Urothelium cell line (cell line): ENCODE results near the gene CFAP91.

ENCODE experiments used
- DNase-seq: peaks from one replicate; pipeline ENCODE4 v3.0.0; 2011; ENCODE audit warnings: low spot score, mixed read lengths
- FAIRE-seq: peaks from 2 replicates; lab custom pipeline; 2011; peaks lifted over from hg19 to GRCh38; lab: Jason Lieb, UNC

CFAP91 gene

DNA sequence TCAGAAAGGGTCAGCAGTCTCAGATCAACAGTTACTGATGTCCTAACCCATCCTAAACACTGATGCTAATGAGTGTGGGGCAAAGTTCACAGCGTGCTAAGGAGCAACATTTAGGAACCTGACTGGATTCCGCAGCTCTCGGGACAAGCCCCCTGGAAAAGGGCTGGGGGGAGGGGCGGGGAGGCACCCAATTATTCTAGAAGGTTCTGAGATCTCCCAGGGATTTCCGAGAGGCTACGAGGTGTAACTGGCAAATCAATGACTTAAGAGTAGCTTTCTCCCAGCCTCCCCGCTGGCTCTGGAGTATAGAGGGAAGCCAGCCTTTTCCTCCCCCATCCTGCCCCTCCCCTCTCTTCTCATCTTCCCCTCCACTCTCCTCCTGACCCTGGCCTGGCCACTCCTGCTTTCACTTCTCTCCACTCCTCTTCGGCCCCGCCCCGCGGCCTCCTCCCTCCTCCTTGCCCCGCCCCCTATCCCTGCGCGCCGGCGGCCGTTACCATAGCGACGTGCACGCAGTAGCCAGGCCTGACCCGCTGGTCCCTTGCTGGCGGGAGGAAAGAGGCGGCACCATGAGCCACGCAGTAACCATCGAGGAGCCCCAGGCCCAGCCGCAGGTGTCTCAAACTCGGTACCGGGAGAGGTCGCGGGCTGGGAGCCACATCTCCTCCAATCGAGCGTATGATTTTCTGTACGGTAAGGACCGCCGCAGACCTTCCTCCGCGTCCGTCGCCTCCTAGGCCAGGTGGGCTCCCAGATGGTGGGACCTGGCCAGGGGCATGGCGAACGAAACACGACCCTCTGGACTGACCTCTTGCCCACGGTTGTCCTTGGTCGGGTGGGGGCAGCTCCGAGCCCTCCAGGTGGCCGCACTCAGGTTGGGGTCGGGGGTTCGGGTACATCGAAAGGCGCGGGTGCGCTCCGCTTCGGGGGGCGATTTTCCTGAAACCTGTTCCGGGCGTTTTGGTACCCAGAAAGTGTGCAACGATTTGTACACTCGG, at the start of gene CFAP91:
CFAP91 (plus strand) TSS at position 493 of the 998 bp plus-strand sequence; CDS start at position 570, 77 bp downstream.
- DNase-seq (no peak), FAIRE-seq (no peak)

DNA sequence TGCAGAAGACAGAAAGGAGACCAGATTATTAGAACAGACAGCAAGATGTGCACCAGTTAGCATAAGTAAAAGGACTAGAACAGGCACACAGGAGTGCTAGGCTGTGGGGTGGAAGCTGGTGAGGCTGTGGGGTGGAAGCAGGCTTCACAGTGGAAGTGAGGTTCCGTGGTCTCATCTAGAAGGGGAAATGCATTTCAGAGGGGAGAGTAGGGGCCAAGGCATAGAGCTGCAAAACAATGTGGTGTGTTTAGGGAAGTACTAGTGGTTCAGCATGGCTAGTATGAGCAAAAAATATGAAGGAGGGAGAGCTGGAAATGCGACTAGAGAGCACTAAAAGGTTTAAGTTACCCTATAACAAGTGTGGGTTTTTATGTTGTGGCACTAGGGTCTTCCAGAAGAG, 48.9 kb upstream of the CFAP91 start:
- no peak for FAIRE-seq
- DNase-seq = no peak

DNA sequence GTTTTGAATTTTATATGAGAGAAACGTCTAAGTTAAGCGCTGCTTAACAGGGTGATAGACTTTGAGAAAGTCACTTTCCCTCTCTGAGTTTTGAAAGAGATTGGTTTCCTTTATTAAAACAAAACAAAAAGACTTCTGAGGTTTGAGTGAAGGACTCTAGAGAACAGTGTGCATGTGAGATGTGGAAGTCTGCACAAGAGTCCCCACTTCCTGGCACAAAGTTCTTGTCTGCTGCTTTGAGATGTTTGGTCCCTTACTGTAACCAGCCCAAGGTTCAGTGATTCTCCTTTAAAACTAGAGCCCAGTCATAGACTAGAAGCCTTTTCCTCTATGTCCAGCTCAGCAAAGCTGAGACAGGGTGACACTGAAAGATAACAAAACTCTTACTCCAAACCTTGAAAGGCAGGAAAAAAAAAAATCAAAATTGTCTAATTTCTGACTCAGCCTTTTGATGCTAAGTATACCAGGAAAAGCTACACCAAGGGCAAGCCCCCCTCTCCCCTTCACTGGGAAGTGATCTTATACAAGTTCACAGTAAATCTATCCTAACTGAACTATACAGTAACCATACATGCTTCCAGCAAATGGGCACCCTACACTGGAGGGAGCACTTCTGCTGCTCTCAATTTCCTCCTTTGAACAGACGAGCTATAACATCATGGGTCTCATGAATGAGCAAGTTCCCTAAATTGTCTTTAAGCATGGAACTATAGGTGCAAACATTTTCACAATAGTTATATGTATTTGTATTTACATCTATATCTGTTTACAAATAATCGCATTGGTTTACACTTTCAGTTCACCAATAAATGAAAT, 44.7 kb upstream of the CFAP91 start:
- DNase-seq (no peak), FAIRE-seq (no peak)

DNA sequence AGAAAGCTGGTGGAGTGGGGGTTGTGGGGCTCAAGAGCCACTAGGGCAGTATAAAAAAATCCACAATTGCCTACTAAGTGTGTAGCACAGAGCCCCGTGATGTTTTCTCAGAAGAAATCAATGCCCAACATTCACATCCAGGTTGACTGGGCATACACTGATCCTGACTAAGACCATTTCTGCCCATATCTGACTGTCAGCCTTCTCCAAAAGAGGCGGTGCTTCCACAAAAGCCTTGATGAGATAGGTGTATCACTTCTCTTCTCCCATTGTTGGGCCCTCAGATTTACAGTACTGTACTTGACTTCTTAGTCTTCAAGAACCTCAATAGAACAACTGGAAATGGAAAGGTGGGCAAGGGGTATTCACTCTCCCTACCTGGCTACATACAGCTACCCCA, 43.8 kb upstream of the CFAP91 start:
- FAIRE-seq (no peak), DNase-seq (no peak)

DNA sequence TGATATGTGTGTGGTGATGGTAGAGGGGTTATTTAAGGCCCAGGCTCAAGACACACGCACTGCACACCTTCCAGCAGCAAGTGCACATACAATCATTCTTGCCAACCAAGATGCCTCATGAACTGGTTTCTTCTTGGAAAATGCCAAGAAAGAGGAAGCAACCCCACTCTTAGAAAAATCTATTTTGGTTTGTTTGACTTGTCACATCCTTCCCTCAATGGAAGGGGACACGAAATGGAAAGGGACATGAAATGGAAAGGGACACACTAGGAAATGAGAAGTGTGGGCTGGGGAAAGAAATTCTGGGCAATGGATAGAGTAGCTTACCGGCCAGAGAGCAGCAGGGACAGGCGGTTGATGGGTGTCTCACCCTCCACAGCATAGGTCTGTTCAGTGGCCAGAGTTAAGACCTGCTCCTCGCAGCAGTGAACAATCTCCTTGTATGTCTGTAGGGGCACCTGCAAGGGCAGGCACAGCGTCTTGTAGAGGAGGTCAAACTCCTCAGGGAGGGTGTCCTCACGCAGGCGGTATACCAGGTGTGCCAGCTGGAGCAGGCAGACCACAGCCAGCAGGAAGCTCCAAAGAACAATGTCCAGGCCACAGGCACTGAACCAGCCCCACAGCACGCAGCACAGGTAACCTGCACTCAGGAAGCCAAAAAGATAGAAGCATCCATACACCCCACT, 43.1 kb upstream of the CFAP91 start:
- DNase-seq (no peak), FAIRE-seq (no peak)

DNA sequence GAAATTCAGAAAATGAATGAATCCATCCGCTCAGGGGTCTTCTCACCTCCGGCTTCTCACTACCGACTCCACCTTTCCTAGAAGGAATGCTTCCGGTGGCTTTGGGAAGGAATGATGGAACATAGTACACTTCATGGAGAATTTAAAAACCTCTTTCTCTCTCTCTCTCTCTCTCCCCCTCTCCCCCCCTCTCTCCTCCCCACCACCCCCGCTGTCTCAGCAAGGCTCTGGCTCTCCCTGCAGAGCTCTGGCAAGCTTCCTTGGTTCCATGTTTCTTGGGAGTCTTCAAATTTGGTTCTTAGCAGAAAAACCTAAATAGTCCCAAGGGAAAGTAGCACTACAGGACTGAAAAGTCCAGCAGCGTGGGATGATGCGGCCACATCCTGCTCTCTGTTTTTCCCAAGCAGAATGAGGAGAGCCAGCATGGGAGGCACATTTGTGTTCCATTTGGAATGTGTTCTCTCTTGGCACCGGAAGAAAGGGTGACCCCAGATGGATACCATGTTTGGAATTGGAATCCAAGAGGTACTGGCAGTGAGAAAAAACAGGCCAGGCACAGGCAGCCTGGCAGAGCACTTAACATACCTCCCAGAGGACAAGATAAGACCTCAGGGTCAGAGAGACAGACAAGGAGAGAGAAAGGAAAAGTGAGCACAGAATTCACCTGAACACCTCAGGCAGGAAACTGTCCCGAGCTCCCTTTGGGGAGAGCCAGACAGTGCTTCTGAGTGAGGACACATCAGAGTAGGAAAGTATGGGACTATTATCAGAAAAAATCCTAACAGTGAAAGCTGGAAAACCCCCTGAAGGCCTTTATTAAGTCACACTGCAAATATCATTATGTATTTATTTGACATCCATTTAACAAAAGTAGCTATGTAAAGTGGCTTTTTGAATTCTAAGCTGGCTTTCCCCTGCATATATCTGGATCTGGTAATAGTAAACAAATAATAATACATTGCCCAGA, 42.1 kb upstream of the CFAP91 start, which contains the start of gene POPDC2:
POPDC2 (minus strand) TSS at position 116 of the 967 bp plus-strand sequence. CDS start 166 bp downstream, outside the sequence.
- FAIRE-seq (no peak), DNase-seq (no peak)

DNA sequence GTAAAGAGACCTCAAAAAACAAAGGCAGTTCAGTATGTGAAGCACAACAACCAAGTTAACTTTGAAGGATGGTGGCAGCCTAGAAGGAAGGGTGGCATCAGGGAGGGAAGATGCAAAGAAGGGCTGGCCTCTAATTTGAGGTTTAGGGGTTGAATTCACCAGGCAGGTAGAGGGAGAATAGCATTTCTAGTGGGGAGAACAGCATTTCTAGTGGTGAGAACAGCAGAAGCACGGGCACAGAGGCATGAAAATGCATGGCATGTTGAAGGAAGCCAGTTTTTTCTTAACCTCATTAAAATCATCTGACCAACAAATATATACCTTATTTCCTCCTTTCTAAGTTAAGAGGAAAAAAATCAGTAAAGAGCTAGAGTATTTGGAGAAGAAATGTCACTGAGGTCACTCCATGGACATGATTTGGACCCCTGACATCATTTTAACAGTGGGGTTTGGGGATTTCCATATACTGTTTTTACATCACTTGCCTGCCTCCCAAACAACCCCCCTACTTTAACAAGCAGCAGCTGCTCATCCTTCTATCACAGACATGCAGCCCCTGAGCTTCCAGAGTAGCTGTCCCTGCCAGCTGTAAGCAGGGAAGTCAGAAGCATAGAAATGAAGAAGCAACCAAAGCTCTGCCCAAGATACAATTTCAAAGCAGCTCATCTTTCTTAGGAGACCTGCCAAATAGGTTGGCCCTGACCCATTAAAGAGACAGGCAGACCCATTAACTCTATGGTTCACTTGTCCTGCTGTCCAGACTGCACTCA, 40.0 kb upstream of the CFAP91 start:
- DNase-seq (no peak), FAIRE-seq (no peak)

DNA sequence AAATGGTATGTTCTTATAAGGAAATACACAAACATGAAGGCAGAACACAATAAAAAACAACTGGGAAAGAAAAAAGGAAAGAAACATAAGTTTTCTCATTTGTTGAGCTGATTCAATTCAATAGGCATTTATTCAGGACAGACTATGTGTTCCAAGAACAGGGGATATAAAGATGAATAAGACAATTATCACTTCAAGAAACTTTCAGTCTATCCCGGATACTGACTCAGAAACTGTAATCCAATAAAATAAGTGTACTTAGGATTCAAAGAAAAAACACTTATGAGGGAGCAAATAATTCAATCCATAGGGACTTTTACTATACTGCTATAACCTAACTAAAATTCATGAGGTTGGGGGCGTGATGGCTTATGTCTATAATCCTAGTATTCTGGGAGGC, 38.9 kb upstream of the CFAP91 start:
- FAIRE-seq (no peak), DNase-seq (no peak)

DNA sequence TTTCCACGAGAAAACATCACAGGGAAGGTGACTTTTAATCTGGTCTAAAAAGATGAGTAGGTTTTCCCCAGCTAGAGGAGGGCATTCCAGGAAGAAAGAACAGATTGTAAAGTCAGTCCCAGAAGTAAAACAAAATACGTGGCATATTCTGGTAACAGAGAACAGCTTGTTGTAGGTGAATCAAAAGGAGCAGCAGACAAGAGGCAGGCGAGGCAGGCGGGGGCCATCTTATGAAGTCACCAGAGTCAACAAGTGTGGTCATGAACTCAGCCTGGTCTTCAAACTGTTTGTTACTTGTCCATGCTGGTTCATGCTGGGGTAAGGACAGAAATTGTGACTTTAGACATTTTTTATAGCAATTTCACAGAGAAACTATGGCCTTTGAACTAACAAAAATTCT, 38.5 kb upstream of the CFAP91 start:
- FAIRE-seq (no peak), DNase-seq (no peak)

DNA sequence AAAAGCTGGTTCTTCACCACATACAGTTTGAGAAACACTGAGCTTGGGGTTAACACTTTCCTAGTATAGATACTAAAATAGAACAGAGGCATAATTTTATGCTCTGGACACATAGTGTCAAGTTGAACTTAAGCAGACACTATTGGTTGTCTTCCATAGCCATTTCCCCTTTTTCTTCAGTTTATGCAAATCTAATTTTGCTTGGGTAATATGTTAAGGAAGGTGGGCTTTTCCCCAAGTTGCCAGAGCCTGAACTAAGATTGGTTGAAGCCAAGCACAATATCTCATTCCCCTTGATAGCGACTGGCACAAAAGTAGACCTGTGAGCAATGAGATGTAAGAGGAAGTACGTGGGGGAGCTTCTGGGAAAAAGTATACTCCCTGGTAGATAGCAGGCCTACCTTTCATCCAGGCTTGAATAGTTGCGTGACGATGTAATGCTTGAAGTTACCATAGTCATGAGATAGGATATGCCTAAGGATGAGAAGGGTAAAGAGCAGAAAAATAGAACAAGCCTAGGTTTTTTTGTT, 37.9 kb upstream of the CFAP91 start:
- DNase-seq (no peak), FAIRE-seq (no peak)

DNA sequence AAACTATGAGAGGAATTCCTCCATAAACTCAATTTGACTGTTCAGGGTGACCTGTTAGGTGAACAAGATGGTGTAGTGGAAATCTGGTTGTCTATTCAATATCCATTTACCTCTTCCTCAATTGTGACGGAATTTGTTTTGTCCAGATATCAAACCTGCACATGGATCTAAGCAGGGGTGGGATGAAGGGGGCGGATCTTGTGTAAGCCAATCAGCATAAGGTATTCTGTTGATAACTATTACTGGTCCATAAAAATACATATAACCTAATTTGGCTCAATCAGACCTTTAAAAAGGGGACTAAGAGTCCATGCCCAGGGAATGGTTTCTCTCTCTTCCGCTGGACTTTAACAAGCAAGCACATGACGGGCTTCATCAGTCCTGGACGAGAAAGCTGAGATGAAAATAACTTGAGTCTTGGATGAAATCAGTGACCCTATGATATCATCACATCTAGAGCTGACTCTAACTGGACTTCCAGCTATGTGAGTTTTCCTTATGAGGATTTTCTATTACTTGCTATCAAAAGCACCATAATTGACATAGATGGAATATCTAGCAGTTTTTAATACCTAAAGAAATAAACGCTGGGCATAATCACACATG, 36.8 kb upstream of the CFAP91 start:
- FAIRE-seq (no peak), DNase-seq (no peak)

DNA sequence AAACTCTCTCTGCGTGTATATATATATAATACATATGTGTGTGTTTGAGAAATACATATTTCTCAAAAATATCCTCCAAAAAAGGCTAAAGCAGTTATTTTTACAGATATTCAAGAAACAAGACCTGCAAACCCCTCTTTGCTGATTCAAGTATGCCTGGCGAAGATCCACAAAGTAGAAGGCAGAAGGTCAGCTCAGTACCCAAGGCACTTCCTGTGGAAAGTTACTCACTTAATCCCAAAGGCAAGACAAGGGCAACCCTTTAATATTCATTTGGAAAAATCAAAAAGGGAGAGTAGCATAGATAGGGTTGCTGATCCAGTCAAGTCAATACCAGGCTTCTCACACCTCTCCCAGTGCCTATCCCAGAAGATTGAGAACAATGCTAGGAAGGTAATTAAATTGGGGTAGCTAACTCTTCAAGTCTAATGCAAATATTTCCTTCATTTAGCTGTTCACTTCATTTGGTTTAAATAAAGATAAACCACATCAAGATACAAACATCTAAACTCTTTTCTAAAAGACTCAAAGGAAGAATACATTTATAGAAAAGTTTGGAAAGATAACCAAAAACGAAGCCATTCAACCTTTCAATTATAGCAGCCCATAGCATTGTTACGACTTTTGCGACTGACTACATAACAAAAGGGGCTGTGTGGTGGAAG, 32.8 kb upstream of the CFAP91 start:
- DNase-seq = no peak
- no peak for FAIRE-seq

DNA sequence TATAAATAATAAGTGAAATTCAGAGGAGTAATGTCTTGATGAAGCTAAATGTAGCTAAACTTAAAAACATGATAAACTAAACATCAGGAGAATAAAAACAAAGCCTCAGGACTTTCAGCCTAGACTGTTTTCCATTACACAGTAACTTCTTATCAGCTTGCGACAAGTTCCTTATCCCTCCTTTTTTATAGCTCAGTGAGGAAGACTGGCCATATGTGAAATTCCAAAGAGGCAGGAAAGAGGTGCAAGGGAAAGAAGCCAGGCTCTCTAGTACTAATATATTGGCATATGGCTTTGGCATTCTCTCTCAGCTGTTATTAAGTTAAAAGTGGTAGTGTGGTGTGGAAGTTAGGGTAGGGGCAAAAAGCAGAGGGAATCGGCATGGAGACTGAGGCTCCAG, 30.0 kb upstream of the CFAP91 start:
- FAIRE-seq (no peak), DNase-seq (no peak)

DNA sequence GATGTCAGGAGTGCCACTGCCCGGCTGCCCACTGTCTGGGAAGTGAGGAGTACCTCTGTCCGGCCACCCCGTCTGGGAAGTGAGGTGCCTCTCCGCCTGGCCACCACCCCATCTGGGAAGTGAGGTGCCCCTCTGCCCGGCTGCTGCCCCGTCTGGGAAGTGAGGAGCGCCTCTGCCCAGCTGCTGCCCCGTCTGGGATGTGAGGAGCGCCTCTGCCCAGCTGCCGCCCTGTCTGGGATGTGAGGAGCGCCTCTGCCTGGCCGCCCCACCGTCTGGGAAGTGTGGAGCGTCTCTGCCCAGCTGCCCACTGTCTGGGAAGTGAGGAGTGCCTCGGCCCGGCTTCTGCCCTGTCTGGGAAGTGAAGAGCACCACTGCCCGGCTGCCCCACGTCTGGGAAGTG, 28.9 kb upstream of the CFAP91 start:
- FAIRE-seq = no peak
- no peak for DNase-seq

DNA sequence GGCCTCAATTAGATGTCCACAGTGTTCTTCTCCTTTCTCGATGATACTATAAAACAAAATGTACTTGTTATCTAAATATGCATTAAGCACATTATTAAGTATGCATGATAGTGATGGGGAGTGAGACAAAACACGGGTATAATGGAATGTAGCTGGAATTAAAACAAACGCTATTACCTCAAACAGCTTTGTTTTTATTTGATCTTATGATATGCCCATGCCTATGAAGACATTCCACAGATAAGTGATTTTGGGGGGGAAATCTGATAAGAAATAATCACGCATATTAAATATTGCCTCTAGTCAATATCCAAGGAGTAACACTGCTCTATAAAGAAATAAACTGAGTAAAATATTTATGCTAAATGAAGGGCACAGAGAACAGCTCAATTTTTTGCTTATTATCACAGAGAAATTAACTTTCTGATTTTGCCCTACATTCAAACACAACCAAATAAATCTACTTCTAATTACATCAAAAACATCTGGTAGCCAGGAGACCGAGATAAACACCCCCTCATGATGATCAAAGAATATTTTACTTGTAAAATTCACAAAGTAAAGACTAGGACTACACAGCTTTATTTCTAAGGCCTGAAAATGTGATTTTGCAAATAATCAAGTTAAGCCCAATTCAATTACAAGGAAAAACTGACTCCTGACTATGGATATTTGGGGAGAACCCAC, 27.5 kb upstream of the CFAP91 start:
- FAIRE-seq (no peak), DNase-seq (no peak)

DNA sequence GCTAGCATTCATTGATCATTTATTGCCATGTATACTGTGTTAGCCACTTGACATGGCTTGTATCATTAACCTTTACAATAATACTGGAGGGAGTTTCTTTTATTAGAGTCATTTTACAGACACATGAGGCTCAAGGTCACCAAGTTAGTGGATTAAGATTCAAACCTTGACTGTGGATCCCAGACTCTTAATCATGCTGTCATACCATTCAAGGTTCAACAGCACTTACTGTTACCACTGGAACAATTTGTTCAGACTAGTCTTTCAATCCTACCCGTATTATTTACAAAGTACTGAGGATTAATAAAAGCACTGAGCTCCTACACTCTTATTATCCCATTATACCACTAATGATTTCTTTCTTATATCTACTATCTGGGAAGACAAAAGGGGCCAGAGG, 26.8 kb upstream of the CFAP91 start:
- DNase-seq (no peak), FAIRE-seq (peak; percentile 27)
